ENCODE results near the gene DEAF1. TPM values are rescaled to one million over a fixed set of nuclear protein-coding genes. Genes with fewer than 3 reads are reported as not detected.
"Not testable (repeated sequence)": the region's sequence is repeated elsewhere in the genome, so short reads cannot be mapped to it uniquely, and the experiment has no call there.

DEAF1 gene, protein sequence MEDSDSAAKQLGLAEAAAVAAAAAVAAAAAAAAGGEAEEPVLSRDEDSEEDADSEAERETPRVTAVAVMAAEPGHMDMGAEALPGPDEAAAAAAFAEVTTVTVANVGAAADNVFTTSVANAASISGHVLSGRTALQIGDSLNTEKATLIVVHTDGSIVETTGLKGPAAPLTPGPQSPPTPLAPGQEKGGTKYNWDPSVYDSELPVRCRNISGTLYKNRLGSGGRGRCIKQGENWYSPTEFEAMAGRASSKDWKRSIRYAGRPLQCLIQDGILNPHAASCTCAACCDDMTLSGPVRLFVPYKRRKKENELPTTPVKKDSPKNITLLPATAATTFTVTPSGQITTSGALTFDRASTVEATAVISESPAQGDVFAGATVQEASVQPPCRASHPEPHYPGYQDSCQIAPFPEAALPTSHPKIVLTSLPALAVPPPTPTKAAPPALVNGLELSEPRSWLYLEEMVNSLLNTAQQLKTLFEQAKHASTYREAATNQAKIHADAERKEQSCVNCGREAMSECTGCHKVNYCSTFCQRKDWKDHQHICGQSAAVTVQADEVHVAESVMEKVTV
- total RNA-seq, result 56.5 and 63.0 TPM in 2 replicates

DNA sequence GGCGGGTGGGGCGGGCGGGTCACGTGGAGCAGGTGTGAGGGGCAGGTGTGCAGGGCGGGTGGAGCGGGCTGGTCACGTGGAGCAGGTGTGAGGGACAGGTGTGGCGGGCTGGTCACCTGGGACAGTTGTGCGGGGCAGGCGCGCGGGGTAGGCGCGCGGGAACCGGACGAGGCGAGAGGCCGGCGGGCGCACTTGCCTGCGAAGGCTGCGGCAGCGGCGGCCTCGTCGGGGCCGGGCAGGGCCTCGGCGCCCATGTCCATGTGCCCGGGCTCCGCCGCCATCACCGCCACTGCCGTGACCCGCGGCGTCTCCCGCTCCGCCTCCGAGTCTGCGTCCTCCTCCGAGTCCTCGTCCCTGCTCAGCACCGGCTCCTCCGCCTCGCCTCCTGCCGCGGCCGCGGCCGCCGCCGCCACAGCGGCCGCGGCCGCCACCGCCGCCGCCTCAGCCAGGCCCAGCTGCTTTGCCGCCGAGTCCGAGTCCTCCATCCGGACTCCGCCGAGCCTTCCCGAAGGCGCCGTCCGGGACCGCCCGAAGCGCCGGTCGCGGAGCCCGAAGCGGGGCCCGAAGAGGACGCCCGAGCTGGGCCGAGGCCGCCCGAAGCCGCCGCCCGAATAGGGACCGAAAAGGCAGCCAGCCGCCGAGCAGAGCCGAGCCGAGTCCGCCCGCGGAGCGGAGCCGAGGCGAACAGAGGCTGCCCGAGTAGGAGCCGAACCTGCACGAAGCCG, at the start of gene DEAF1:
Gene DEAF1 (minus strand): TSS at position 660 of the 725 bp plus-strand sequence. CDS start 175 bp downstream, at position 485.
- DNase-seq (ENCODE audit: low read depth), result no peak
- TF ChIP-seq, protein P1, sequence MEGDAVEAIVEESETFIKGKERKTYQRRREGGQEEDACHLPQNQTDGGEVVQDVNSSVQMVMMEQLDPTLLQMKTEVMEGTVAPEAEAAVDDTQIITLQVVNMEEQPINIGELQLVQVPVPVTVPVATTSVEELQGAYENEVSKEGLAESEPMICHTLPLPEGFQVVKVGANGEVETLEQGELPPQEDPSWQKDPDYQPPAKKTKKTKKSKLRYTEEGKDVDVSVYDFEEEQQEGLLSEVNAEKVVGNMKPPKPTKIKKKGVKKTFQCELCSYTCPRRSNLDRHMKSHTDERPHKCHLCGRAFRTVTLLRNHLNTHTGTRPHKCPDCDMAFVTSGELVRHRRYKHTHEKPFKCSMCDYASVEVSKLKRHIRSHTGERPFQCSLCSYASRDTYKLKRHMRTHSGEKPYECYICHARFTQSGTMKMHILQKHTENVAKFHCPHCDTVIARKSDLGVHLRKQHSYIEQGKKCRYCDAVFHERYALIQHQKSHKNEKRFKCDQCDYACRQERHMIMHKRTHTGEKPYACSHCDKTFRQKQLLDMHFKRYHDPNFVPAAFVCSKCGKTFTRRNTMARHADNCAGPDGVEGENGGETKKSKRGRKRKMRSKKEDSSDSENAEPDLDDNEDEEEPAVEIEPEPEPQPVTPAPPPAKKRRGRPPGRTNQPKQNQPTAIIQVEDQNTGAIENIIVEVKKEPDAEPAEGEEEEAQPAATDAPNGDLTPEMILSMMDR (IDR thresholded peaks at IDR 0.05; ENCODE audit: insufficient read depth, low read length, poor library complexity, severe bottlenecking), result no peak
- H3K27me3 ChIP-seq (ENCODE audit: control insufficient read depth, insufficient read depth, low read length), result no peaks in the 10 kb centered on the region
- peak within 1 kb of the TSS; percentile 83 for H3K4me3 ChIP-seq (ENCODE audit: low read depth, low read length)
- no peaks in the 10 kb centered on the region for H3K36me3 ChIP-seq (ENCODE audit: control insufficient read depth, insufficient read depth, low read length)

DNA sequence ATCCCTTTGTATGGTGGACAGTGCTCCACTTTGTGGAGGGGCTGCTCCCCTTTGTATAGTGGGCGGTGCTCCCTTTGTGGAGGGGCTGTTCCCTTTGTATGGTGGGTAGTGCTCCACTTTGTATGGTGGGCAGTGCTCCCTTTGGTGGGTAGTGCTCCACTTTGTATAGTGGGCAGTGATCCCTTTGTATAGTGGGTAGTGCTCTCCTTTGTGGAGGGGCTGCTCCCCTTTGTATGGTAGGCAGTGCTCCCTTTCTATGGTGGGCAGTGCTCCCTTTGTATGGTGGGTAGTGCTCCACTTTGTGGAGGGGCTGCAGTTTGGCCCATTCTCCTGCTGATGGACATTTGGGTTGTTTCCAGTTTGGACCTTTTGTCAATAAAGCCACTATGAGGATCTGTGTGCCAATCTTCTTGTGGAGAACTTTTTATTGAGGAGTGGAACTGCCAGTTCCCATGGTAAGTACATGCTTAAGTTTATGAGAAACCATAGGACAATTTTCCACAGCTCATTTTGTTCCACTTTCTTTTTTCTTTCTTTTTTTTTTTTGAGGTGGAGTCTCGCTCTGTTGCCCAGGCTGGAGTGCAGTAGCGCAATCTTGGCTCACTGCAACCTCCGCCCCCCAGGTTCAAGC, 47.7 kb upstream of the DEAF1 start:
- H3K27me3 ChIP-seq (ENCODE audit: control insufficient read depth, insufficient read depth, low read length), result no peaks in the 10 kb centered on the region
- H3K4me3 ChIP-seq (ENCODE audit: low read depth, low read length), result no peak overlapping the region
- TF ChIP-seq, protein P1 (IDR thresholded peaks at IDR 0.05; ENCODE audit: insufficient read depth, low read length, poor library complexity, severe bottlenecking), result no peak
- DNase-seq (ENCODE audit: low read depth), result no peak
- no peaks in the 10 kb centered on the region for H3K36me3 ChIP-seq (ENCODE audit: control insufficient read depth, insufficient read depth, low read length)

DNA sequence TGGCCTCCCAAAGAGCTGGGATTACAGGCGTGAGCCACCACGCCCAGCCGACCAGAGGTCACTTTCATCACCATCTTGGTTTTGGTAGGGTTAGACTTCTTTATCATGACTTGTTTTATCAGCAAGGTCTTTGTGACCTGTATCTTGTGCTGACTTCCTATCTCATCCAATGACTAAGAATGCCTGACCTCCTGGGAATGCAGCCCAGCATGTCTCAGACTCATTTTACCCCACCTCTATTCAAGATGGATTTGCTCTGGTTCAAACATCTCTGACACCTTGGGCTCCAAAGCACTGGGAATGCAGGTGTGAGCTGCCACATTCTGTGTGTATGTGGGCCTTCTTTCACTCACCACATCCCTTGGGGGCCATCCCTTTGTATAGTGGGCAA, 47.1 kb upstream of the DEAF1 start:
- Histone ChIP-seq H3K36me3 (ENCODE audit: control insufficient read depth, insufficient read depth, low read length) (no peaks in the 10 kb centered on the region), H3K27me3 (ENCODE audit: control insufficient read depth, insufficient read depth, low read length) (peaks cover 4% of the 10 kb centered on the region), H3K4me3 (ENCODE audit: low read depth, low read length) (no peak overlapping the region)
- TF ChIP-seq, protein P1 (IDR thresholded peaks at IDR 0.05; ENCODE audit: insufficient read depth, low read length, poor library complexity, severe bottlenecking), result no peak
- no peak for DNase-seq (ENCODE audit: low read depth)

DNA sequence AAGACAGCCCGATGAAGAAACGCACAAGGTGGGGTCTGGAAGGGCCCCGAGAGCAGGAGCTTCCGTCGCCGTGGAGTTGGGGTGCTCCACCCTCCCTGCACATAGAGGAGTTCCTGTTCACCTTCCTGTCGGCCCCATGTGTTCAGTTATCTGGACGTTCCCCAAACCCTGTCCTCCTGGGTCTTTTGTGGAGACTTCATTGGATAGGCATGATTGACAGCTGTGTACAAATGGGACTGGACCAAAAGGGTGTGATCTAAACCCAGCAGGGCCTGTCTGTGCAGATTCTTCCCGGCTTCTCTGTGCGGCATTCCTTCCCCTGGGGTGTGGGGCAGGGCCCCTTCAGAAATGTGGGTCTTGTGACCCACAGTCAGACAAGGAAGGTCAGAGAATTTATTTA, 42.9 kb upstream of the DEAF1 start:
- not testable (repeated sequence) for H3K4me3 ChIP-seq (ENCODE audit: low read depth, low read length); H3K36me3 ChIP-seq (ENCODE audit: control insufficient read depth, insufficient read depth, low read length); DNase-seq (ENCODE audit: low read depth); H3K27me3 ChIP-seq (ENCODE audit: control insufficient read depth, insufficient read depth, low read length)

DNA sequence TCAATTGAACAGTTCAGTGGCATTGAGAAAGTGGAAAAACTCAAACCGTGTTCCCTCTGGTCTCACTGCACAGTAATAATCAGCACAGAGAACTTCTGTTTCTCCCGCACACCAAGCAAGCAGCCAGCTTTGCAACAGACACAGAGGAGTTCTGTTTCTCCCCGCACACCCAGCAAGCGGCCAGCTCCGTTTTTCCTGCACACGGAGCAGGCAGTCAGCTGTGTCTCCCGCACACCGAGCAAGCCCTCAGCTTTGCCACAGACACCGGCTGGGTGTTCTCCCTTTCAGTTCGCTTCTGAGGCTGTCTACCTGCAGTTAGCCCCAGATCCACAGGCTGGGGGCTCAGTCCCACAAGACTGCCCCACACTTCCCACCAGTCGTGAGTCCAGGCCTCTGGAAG, 42.3 kb upstream of the DEAF1 start:
- TF ChIP-seq, protein P1 (IDR thresholded peaks at IDR 0.05; ENCODE audit: insufficient read depth, low read length, poor library complexity, severe bottlenecking), result no peak
- Histone ChIP-seq H3K27me3 (ENCODE audit: control insufficient read depth, insufficient read depth, low read length) (peaks cover 4% of the 10 kb centered on the region), H3K36me3 (ENCODE audit: control insufficient read depth, insufficient read depth, low read length) (no peaks in the 10 kb centered on the region), H3K4me3 (ENCODE audit: low read depth, low read length) (no peak overlapping the region)
- DNase-seq (ENCODE audit: low read depth), result no peak

DNA sequence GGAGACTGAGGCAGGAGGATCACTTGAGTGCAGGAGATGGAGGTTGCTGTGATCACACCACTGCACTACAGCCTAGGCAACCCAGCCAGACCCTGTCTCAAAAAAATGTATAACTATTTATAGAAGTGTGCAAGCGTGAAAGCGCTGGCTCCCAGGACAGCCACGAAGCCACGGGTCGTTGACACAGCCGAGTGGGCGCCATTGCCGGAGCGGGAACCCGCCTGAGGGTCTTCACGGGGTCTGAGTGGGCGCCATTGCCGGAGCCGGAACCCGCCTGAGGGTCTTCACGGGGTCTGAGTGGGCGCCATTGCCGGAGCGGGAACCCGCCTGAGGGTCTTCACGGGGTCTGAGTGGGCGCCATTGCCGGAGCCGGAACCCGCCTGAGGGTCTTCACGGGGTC, 39.5 kb upstream of the DEAF1 start:
- not testable (repeated sequence) for H3K4me3 ChIP-seq (ENCODE audit: low read depth, low read length); H3K36me3 ChIP-seq (ENCODE audit: control insufficient read depth, insufficient read depth, low read length); H3K27me3 ChIP-seq (ENCODE audit: control insufficient read depth, insufficient read depth, low read length); DNase-seq (ENCODE audit: low read depth)
